Eye (tissue), 1 donor: Measurements from ENCODE around the gene CHPF2.

ENCODE experiments used
- DNase-seq: peaks from one replicate; pipeline ENCODE4 v3.0.0-alpha.2; 2015

The CHPF2 gene

GRCh38 chr7:151247611-151248345, 15.5 kb downstream of the CHPF2 start:
- peak; percentile 65 for DNase-seq

GRCh38 chr7:151248346-151249033, 16.2 kb downstream of the CHPF2 start, which contains the start of gene SMARCD3:
TSS of gene SMARCD3 (minus strand) at chr7:151248694. CDS start at chr7:151248562, 132 bp downstream.
- DNase-seq: peak; percentile 91

GRCh38 chr7:151249034-151249731, 16.9 kb downstream of the CHPF2 start:
- peak; percentile 85 for DNase-seq

GRCh38 chr7:151249732-151250072, 17.4 kb downstream of the CHPF2 start:
- peak; percentile 73 for DNase-seq

GRCh38 chr7:151250181-151251132, 18.2 kb downstream of the CHPF2 start:
- no peak for DNase-seq

GRCh38 chr7:151251328-151251688, 19.0 kb downstream of the CHPF2 start:
- no peak for DNase-seq

DNA sequence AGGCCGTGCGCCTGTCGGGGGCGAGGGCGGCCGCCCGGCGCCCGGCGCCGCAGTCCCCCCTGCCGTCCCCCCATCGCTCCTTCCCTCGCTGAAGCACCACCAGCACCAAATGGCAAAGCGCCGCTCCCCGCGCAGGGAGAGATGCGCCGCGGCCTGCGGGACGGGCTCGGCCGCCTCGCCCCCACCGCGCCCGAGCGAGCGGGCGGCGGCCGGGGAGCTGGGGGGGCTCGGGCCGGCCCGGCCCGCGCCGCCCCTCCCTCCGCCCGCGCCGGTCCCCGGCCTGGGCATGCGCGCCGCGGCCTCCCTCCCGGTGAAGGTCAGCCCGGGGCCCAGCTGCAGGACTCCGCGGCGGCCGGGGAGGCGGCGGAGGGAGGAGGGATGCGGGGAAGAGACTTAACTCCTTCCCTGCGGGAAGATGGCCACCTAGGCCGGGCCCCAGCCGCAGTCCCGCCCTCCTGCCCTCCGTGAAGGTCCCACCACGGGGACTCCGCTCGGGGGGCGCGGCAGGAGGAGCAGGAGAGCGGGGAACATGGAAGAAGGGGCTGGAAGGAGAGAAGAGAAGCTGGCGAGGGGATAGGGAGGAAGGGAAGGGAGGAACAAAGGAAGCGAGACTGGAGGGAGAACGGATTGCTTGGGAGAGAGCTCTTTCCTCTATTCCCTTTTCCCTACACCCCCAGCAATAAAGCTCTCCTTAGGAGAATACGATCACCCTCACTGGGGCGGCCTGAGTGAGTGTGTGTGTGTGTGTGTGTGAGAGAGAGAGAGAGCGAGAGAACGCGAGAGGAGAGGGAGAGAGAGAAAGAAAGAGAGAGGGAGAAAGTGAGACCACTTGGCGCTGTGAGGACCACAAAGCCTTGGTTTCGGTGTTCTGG, 19.6 kb downstream of the CHPF2 start:
- DNase-seq: peak; percentile 94

GRCh38 chr7:151252561-151252835, 20.2 kb downstream of the CHPF2 start:
- no peak for DNase-seq

DNA sequence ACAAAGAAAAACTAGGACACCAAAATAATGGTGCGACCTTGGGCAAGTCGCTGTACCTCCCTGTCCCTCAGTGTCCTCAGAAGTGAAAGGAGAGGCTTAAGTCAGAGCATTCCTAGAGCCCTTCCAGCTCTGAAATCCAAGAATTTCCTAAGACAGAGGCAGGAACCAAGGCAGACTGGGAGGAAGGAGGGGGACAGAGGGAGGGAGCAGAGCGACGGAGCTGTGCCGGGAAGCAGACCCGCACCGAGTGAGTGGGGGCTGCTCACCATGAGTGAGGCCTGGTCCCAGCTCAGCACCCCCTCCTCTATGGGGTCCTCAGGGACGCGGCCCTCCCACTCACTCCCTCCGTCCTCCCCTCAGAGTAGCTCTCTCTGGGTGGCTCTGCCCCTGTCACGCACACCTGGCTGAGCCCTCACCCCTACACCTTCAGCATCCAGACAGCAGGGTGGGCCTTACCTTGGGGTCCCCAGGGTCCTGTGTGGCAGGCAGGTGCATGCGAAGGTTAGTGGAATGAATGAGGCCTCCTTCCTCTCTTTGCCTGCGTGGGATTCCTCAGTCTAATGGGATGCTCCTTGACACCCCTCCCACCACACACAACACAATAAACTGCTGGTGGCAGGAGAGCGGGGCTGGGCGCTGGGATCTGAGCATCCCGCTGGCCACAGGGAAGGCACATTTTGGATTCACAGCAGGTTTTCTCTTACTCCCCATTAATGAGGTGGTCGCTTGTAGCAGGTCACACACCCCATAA, 20.9 kb downstream of the CHPF2 start:
- DNase-seq: peak; percentile 67

GRCh38 chr7:151254316-151254715, 22.0 kb downstream of the CHPF2 start:
- DNase-seq: no peak

GRCh38 chr7:151254851-151255250, 22.6 kb downstream of the CHPF2 start:
- no peak for DNase-seq

DNA sequence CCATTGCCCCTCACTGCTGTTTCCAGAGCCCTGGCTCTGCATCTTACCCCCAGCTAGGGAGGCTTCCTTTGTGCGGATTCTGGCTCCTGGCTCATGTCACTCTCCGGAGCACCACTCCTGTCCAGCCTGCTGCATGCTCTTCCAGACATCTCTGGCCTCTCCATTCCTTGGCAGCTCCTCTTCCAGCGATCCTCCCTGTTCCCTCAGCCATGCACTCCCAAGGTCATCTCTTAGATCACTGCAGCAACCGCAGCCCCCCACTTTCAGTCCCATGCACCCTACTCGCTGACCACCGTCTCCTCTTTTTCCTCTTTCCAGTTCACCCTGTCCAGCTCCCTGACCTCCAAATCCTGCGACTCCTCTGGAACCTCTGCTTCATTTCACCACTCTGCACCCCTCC, 23.1 kb downstream of the CHPF2 start:
- no peak for DNase-seq

DNA sequence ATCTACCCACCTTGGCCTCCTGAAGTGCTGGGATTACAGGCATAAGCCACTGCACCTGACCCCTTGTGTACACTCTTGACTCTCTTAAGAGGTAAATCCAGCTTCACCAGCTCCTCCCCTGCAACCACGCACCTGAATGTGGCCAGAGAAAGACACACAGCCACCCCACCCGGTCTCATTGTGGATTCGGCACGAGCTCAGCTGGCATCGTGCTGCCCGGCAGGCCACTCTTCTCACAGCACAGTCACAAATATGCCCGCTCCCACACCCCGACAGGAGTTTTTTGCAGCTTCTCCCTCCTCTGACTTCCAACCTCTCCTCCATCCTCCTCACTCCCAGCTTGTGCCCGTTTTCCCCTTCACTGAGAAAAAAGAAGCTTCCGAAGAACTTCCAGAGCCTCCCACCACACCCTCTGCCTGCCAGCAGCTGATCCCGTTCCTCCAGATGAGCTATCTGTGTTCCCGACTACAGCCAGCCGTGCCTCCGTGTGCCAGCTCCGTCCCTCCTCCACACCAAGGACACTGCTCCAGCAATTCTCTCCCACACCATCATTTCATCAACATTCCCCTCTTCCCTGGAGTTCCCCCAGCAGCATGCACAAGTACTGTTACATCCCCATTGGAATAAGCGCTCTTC, 24.2 kb downstream of the CHPF2 start:
- no peak for DNase-seq

GRCh38 chr7:151257990-151258389, 25.7 kb downstream of the CHPF2 start:
- DNase-seq: no peak

GRCh38 chr7:151260471-151260870, 28.2 kb downstream of the CHPF2 start:
- no peak for DNase-seq

GRCh38 chr7:151260883-151261282, 28.6 kb downstream of the CHPF2 start:
- no peak for DNase-seq

GRCh38 chr7:151261529-151261928, 29.2 kb downstream of the CHPF2 start:
- no peak for DNase-seq

- no peak for DNase-seq
Measured at GRCh38 chr7:151264615-151265014, 32.3 kb downstream of the CHPF2 start.

DNA sequence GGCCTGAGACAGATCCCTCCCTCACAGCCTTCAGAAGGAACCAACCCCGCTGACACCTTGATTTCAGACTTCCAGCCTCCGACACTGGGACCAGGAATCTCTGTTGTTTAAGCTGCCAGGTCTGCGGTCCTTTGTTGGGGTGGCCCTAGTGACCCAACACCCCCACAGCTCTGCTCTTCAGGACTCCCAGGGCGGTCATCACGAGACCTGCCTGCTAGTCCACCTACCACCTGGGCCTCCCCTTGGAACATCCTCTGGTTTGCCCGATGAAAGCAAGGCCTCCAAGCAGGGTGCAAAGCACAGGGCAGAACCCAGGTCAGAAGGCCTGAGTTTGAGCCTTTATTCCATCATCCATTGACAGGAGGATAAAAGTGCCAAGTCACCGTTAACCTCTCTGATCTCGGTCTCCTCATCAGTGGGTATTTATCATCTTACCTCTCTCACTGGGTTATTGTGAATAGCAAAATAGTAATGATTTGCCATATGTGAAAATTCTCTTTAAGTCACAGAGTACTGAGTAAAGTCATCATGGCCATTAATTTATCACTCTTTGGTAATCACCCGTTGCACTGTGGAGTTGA, 33.2 kb downstream of the CHPF2 start:
- DNase-seq: no peak

DNA sequence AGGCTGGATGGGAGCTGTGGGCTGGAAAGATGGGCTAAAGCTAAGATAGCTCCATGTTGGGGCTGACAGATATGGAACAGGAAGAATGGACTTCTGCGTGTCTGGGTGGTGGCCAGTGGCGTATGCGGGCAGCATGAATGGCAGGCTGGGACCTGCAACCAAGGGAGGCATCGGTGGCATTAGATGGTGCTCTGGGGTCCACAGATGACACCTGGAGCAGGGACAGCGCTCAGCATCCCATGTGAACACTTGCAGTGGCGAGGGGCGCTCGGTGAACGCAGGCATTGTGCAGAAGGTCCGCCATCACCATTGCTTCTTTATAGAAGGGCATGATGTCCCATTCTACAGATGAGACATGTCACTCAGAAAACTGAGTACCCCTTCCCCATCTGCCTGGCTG, 37.2 kb downstream of the CHPF2 start:
- no peak for DNase-seq
